GM19463 (cell line): ENCODE measurements around the gene CEP135.
"Not testable (repeated sequence)": the region's sequence is repeated elsewhere in the genome, so short reads cannot be mapped to it uniquely, and the experiment has no call there.

ENCODE experiments used
- ATAC-seq: cut with Tn5 transposase; IDR thresholded peaks from one replicate; pipeline ENCODE4 v1.9.1; 2021; ENCODE audit warnings: mild to moderate bottlenecking, moderate library complexity; ENCODE audit not compliant: unreplicated experiment

The CEP135 gene

GRCh38 chr4:55938481-55938880 is 10.3 kb upstream of the CEP135 start:
- ATAC-seq = no peak

- ATAC-seq = no peak
These were observed 9.3 kb upstream of the CEP135 start for GRCh38 chr4:55939421-55939820.

- no peak for ATAC-seq
These were observed 6.8 kb upstream of the CEP135 start for GRCh38 chr4:55941881-55942396.

GRCh38 chr4:55947254-55947882 is 1.4 kb upstream of the CEP135 start:
- ATAC-seq = peak; percentile 15

GRCh38 chr4:55947912-55948725 is 626 bp upstream of the CEP135 start:
- ATAC-seq = peak; percentile 10

GRCh38 chr4:55949482-55949802 is 697 bp downstream of the CEP135 start:
- no peak for ATAC-seq

GRCh38 chr4:55951191-55951922 is 2.6 kb downstream of the CEP135 start:
- ATAC-seq = no peak

GRCh38 chr4:55955710-55956109 is 7.0 kb downstream of the CEP135 start:
- no peak for ATAC-seq

GRCh38 chr4:55959655-55960054 is 10.9 kb downstream of the CEP135 start:
- no peak for ATAC-seq

GRCh38 chr4:55964046-55964445 is 15.3 kb downstream of the CEP135 start:
- ATAC-seq = no peak

GRCh38 chr4:55965585-55965984 is 16.8 kb downstream of the CEP135 start:
- no peak for ATAC-seq

GRCh38 chr4:55966324-55966723 is 17.6 kb downstream of the CEP135 start:
- ATAC-seq = not testable (repeated sequence)

GRCh38 chr4:55967376-55967775 is 18.6 kb downstream of the CEP135 start:
- ATAC-seq = no peak

- no peak for ATAC-seq
These were observed 24.9 kb downstream of the CEP135 start for GRCh38 chr4:55973650-55974049.

GRCh38 chr4:55977811-55978210 is 29.1 kb downstream of the CEP135 start:
- no peak for ATAC-seq

GRCh38 chr4:55979562-55979961 is 30.8 kb downstream of the CEP135 start:
- ATAC-seq = no peak

GRCh38 chr4:55980725-55981124 is 32.0 kb downstream of the CEP135 start:
- ATAC-seq = peak; percentile 75

- ATAC-seq = no peak
These were observed 34.2 kb downstream of the CEP135 start for GRCh38 chr4:55982976-55983375.

GRCh38 chr4:55989766-55990165 is 41.0 kb downstream of the CEP135 start:
- ATAC-seq = no peak

GRCh38 chr4:55993994-55994663 is 45.4 kb downstream of the CEP135 start:
- ATAC-seq = peak; percentile 81

- ATAC-seq = no peak
These were observed 47.9 kb downstream of the CEP135 start for GRCh38 chr4:55996646-55997045.
